Left renal cortex interstitium (tissue), 4 donors: ENCODE measurements around the gene PLXND1. TPM values are rescaled to one million over a fixed set of nuclear protein-coding genes. Genes with fewer than 3 reads are reported as not detected.
"Not testable (repeated sequence)": the region's sequence is repeated elsewhere in the genome, so short reads cannot be mapped to it uniquely, and the experiment has no call there.

ENCODE experiments used
- DNase-seq, 4 donors: peaks; one replicate each; pipeline ENCODE4 v3.0.0-alpha.2; 2013; ENCODE audit warnings: low read depth in 4 of 4, low spot score in 2 of 4, missing footprints in 1 of 4
- polyA plus RNA-seq, 4 donors: library from polyadenylated mRNA; unstranded; fragments of 120-200 nt; gene quantifications; one replicate each; pipeline ENCODE4 v1.2.1, GENCODE V29; 2013; ENCODE audit not compliant: insufficient read length in 4 of 4

The PLXND1 gene
- polyA plus RNA-seq, 4 donors: 121 to 147 (median 142) TPM

DNA sequence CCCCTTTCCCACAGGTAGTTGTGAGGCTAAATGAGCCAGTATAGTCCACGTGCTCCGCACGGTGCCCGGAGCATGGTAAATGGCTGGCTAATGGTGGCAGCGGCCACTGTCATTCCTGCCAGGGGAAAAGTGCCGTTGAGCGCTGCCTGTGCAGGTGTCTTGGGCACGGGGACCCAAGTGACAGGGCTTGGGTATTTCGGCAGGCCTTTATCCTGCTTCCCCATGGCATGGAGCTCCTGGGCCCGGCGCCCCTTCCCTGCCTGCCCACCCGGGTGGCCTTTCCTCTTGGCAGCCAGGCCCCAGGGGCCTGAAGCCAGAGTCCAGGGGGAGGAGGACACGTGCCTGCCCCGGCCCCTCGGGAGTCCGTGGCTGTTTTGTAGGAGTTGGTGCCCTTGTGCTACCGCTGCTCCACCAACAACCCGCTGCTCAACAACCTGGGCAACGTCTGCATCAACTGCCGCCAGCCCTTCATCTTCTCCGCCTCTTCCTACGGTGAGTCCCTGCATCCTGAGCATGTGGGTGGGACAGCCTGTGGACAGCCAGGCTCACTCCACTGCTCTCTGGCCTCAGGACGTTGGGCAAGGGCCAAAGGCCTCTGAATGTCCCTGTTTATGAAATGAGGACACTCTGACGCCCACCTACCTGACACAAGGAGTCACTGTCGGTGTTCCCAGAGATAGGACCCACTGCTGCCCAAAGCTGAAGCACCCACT, 91.2 kb downstream of the PLXND1 start:
- DNase-seq: not testable (repeated sequence)

DNA sequence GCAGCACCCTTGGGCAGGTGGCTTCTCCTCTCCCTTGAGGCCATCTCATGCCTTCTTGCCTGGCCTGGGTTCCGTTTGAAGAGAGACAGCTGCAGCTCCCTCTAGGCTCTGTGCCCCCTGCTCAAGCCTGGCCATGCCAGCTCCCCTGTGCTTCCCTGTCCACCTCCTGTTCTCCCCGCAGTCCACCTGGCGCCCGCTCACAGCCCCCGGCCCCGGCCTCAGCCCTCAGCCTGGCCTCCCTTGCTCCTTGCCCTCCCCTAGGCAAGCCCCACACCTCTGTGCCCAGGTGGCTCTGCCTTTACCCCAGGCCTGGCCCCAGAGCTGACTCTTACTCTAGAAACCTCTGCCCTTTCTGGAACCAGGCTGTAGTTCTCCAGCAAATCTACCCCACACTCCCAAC, 91.9 kb downstream of the PLXND1 start:
- no peak for DNase-seq

DNA sequence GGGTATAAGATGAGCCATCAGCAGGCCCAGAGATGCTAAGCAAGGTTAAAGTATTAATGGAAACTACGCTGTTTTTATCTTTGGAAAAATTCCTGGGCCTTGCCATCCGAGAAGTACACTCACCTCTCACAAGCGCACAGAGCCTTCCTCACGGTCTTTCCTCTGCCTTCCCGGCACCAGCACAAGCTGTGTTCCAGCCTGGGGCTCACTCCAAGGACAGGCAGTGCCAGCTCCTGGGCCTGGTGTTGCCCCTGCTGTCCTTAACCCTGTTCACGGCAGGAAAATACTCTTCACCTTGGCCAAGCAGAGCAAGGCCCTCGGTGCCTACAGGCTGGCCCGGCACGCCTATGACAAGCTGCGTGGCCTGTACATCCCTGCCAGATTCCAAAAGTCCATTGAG, 92.4 kb downstream of the PLXND1 start:
- DNase-seq: no peak

DNA sequence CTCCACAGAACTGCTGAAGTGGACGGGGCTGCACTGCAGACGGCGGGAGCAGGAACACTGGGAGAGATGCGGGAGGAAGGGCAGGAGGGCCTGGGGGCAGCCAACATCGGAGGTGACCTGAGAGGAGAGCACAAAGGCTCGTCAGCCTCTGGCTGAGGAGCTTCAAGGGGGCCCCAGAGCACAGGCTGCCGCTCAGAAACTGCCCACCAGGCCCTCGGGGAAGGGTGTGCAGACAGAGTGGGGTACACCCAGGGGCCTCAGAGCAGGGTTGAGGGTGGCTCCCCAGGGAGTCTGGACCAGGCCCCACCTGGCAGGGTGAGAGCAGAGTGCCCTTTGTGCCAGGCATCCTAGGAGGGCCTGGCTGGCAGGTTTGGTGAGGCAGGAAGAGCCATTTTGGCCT, 92.8 kb downstream of the PLXND1 start:
- no peak for DNase-seq

DNA sequence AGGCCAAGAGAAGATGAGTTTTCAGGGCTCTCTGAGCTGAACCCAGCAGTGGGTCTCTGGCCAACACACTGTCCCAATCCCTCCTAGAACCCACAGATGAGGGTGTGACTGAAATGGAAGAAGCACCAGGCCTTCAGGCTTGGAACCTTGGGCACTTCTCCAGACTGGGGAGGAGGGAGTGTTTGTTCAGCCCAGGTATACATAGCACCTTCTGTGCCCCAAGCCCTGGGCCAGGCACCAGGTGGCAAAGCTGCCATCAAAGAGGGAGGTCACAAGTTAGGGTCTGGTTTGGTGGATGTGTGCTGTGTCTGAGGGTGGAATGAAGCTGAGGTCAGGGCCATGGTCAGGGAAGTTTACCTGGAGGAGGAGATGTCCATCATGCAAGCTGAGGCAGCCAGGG, 93.9 kb downstream of the PLXND1 start:
- no peak for DNase-seq

DNA sequence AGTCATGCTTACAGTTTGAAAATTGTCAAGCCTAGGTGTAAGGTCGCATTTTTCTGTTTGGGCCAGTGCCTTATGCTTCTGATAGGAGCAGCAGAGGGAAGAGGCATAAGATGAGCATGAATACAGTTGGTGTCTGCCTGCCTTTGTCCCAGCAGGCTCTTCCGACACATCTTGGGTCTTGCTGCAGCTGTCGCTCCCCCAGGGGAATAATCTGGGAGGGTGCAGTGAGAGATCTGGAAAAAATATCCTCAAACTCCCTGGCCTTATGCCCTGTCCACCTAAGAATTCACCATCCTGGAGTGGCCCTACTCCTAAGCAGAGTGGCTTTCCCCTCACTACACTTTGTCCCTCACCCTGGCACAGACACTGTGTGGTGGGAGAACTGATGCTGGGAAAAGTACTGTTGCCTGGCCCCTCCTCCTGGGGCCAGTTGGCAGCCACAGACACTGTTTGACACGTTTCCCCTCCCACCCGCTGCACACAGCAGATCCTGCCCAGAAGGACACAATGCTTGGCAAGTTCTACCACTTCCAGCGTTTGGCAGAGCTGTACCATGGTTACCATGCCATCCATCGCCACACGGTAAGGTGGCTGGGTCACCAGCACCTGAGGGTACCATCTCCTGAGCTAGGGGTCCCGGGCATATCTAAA, 99.2 kb downstream of the PLXND1 start:
- no peak for DNase-seq

DNA sequence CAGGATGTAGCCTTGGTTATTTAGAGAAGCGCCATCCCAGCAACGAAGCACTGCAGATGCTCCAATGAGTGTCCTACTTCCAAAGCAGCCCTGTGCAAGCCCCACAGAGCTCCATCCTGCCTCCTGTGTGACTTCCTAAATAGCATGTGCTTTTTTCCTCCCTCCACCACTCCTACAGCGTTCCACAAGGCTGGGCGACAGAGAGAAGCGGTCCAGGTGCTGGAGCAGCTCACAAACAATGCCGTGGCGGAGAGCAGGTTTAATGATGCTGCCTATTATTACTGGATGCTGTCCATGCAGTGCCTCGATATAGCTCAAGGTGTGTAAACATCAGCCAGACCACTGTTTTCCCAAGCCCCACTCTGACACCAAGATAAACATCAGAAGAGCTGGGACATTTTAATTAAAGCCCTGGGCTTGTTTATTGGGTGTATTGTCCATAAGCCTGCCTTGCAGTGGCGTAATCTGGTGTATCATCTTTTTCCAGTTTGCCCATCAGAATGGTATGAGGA, 100.2 kb downstream of the PLXND1 start:
- DNase-seq: no peak

DNA sequence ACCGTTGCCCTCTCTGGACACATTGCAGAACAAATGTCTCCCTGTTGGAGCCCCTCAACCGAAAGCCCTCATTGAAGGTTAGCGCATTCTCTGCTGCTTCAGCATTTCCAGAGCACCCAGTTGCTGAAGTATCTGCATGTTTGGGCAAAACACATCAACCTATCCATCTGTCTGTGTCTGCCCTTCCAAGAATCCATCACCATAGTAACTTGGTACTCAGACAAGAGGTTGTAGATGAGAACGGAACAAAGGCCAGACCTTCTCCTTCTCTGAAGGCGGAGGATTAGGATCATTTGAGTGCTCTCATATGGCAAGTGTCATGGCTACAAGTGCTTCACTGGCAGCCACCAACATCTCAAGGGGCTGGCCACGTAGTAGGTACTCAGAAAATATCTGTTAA, 101.1 kb downstream of the PLXND1 start:
- no peak for DNase-seq

Other genes starting within 250 kb of the PLXND1 start
- 1 to 10 TPM; 3.0 to 6.0 (median 4.2) TPM for gene EFCAB12, start 178.0 kb downstream of the PLXND1 start, polyA plus RNA-seq
- gene MBD4, start 166.7 kb downstream of the PLXND1 start, polyA plus RNA-seq: 10 to 100 TPM; 41.4 to 52.1 (median 46.6) TPM
- gene IFT122, start 166.5 kb downstream of the PLXND1 start, polyA plus RNA-seq: 10 to 100 TPM; 34.7 to 64.7 (median 57.9) TPM
- under 1 TPM in 3 of 4 donors, not detected in 1; 0.06 to 0.19 (median 0.12) TPM for gene RHO, start 78.0 kb downstream of the PLXND1 start, polyA plus RNA-seq
- gene H1-8, start 63.5 kb downstream of the PLXND1 start, polyA plus RNA-seq: not detected